ENCODE results near the gene GFRA4.

The GFRA4 gene

GRCh38 chr20:3678856-3679720 lies 15.9 kb upstream of the GFRA4 start:
- TF ChIP-seq, protein P1, sequence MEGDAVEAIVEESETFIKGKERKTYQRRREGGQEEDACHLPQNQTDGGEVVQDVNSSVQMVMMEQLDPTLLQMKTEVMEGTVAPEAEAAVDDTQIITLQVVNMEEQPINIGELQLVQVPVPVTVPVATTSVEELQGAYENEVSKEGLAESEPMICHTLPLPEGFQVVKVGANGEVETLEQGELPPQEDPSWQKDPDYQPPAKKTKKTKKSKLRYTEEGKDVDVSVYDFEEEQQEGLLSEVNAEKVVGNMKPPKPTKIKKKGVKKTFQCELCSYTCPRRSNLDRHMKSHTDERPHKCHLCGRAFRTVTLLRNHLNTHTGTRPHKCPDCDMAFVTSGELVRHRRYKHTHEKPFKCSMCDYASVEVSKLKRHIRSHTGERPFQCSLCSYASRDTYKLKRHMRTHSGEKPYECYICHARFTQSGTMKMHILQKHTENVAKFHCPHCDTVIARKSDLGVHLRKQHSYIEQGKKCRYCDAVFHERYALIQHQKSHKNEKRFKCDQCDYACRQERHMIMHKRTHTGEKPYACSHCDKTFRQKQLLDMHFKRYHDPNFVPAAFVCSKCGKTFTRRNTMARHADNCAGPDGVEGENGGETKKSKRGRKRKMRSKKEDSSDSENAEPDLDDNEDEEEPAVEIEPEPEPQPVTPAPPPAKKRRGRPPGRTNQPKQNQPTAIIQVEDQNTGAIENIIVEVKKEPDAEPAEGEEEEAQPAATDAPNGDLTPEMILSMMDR (conservative IDR thresholded peaks at IDR 0.05; ENCODE audit: low read depth, low read length) = no peak
- no peak for DNase-seq (ENCODE audit: low read depth)
- H3K4me3 ChIP-seq (ENCODE audit: low read length) = no peak overlapping the region

- no peak for DNase-seq (ENCODE audit: low read depth)
- TF ChIP-seq, protein P1 (conservative IDR thresholded peaks at IDR 0.05; ENCODE audit: low read depth, low read length) = no peak
- H3K4me3 ChIP-seq (ENCODE audit: low read length) = no peak overlapping the region
These were observed 15.0 kb upstream of the GFRA4 start for GRCh38 chr20:3678198-3678597.

GRCh38 chr20:3677733-3678132 lies 14.5 kb upstream of the GFRA4 start:
- no peak overlapping the region for H3K4me3 ChIP-seq (ENCODE audit: low read length)
- DNase-seq (ENCODE audit: low read depth) = no peak
- TF ChIP-seq, protein P1 (conservative IDR thresholded peaks at IDR 0.05; ENCODE audit: low read depth, low read length) = no peak

- H3K4me3 ChIP-seq (ENCODE audit: low read length) = no peak overlapping the region
- DNase-seq (ENCODE audit: low read depth) = no peak
These were observed 12.0 kb upstream of the GFRA4 start for GRCh38 chr20:3674995-3675900.

DNA sequence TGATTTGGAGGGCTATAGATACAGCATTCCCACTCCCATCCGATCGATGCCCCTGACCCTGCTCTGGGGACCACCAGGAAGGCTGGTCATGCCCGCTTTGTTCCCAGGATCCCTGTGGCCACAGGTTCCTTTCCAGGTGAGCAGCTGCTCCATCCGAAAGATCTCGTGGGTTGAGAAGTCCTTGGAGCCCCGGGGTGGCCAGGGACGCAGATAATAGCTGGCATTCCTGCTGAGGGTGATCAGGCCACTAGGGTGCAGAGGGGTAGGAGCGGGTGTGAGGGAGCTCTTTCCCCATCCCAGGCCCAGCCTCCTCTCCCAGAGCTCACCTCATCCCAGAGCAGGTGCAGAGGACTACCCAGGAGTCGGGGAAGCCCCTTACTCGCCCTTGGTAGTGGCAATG lies 11.2 kb upstream of the GFRA4 start:
- DNase-seq (ENCODE audit: low read depth) = no peak
- TF ChIP-seq, protein P1 (conservative IDR thresholded peaks at IDR 0.05; ENCODE audit: low read depth, low read length) = no peak
- H3K4me3 ChIP-seq (ENCODE audit: low read length) = no peak overlapping the region

More at GRCh38 chr20:3674995-3675900, 12.0 kb upstream of the GFRA4 start:
- TF ChIP-seq, protein P1 (conservative IDR thresholded peaks at IDR 0.05; ENCODE audit: low read depth, low read length) = no peak

- no peak for DNase-seq (ENCODE audit: low read depth)
- TF ChIP-seq, protein P1 (conservative IDR thresholded peaks at IDR 0.05; ENCODE audit: low read depth, low read length) = no peak
- H3K4me3 ChIP-seq (ENCODE audit: low read length) = no peak overlapping the region
These were observed 10.2 kb upstream of the GFRA4 start for GRCh38 chr20:3673221-3674070.

Data from retinal pigment epithelial cell (primary cell).